Naive thymus-derived CD8-positive, alpha-beta T cell (primary cell): ENCODE data around the gene NID2. TPM values are rescaled to one million over a fixed set of nuclear protein-coding genes. Genes with fewer than 3 reads are reported as not detected.

Experiments
- ATAC-seq, 2 donors: fragments of 150-1000 bp; cut with Tn5 transposase in 1 of 2; sonication (Bioruptor Pico), chemical (Tn5 transposase) in 1 of 2; 1 replicate in 1 of 2; 2 replicates in 1 of 2; pipeline ENCODE4 v1.10.0; 2021; ENCODE audit warnings: mild to moderate bottlenecking in 2 of 2, moderate library complexity in 2 of 2
- POLR2A ChIA-PET: fragments of 350-600 bp; sonication (Branson Sonifier 250); formaldehyde crosslinking; loops from one replicate; lab custom pipeline; 2021; ENCODE audit warnings: antibody characterized with exemption; lab: Charles Lee
- DNase-seq, 10 donors: peaks; one replicate each; pipeline versions ENCODE4 v3.0.0 to v3.0.0-alpha.2; 2020 to 2022
- H3K27ac Mint-ChIP-seq, 10 donors: one replicate each; pipeline ENCODE4 v1.8.0; 2020 to 2022; ENCODE audit warnings: mild to moderate bottlenecking in 10 of 10, mixed read lengths in 10 of 10, moderate library complexity in 4 of 10, inconsistent platforms in 1 of 10
- H3K27me3 Mint-ChIP-seq, 5 donors: one replicate each; pipeline ENCODE4 v1.8.0; 2021 to 2022; ENCODE audit warnings: mixed read lengths in 5 of 5
- H3K36me3 Mint-ChIP-seq, 3 donors: one replicate each; pipeline ENCODE4 v1.8.0; 2020 to 2022; ENCODE audit warnings: mixed read lengths in 3 of 3, mild to moderate bottlenecking in 2 of 3, inconsistent platforms in 1 of 3
- H3K4me1 Mint-ChIP-seq, 4 donors: one replicate each; pipeline ENCODE4 v1.8.0; 2021 to 2022; ENCODE audit warnings: mixed read lengths in 4 of 4
- H3K4me3 Mint-ChIP-seq, 10 donors: one replicate each; pipeline ENCODE4 v1.8.0; 2020 to 2022; ENCODE audit warnings: mild to moderate bottlenecking in 10 of 10, mixed read lengths in 10 of 10, moderate library complexity in 6 of 10, inconsistent platforms in 1 of 10
- H3K9me3 Mint-ChIP-seq, 9 donors: one replicate each; pipeline ENCODE4 v1.8.0; 2020 to 2022; ENCODE audit warnings: mixed read lengths in 9 of 9, mild to moderate bottlenecking in 3 of 9, inconsistent platforms in 1 of 9, moderate library complexity in 1 of 9
- polyA plus RNA-seq, 3 donors: library from polyadenylated mRNA; unstranded; fragments of 300-500 nt; fragmentation: Illumina TruSeq; gene quantifications; one replicate each; pipeline ENCODE4 v1.2.3, GENCODE V29; 2021
- total RNA-seq, 8 experiments: library from RNA in 2 of 8; stranded (reverse) in 2 of 8; gene quantifications; one replicate each; pipeline ENCODE4 v1.2.3 and lab custom pipeline; 2021 to 2026

Gene NID2
- total and polyA plus RNA-seq, 5 experiments from 2014 or later: 0.22 to 0.98 (median 0.62) TPM; not detected in 2

DNA sequence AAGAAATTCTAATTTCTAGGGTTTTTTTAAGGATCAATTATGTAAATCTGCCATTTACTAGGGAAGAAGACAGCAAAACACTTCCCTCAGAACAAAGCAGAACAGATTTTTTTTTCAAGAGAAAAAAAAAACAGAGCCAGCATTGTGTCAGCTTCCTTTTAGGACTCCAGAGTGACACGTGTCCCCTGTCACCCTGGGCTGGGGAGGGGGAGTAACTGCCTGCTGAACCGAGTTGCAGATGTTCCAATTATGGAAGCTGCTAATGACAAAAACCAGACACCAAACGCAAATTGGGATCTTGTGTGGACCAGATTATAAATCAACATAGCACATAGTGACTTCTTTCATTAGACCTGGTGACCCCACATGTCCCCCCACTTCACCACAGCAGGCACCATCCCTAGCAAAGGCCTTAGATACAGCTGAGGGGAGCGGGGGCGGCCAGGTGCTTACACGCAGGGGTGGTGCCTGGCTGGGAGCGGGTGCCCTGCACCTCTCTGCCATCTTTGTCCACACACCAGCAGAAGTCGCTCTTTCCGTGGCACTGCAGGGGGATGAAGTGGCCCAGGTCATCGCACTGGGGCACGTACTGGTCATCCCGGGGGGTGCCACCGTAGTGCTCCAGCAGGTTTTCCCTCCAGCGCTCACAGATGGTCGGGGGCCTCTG lies 54.1 kb downstream of the NID2 start:
- peak overlapping the region in 1 of 10 donors; percentile 52 for H3K27ac Mint-ChIP-seq
- POLR2A ChIA-PET: no interaction called here

GRCh38 chr14:52013984-52014600 lies 54.8 kb downstream of the NID2 start:
- POLR2A ChIA-PET: no interaction called here
- DNase-seq (no peak), ATAC-seq (peak; percentile 20 to 29)
- no peak overlapping the region for H3K4me3 Mint-ChIP-seq
- H3K36me3 Mint-ChIP-seq: peaks cover 0 to 28% (median 6%) of the 10 kb centered on the region in 3 donors
- H3K4me1 Mint-ChIP-seq: peaks cover 3 to 8% (median 7%) of the 10 kb centered on the region in 4 donors
- H3K27me3 Mint-ChIP-seq: peaks cover 4 to 15% (median 9%) of the 10 kb centered on the region in 5 donors
- no peaks in the 10 kb centered on the region for H3K9me3 Mint-ChIP-seq
- peak overlapping the region in 2 of 10 donors; percentile 39 to 42 for H3K27ac Mint-ChIP-seq

More for the DNA sequence above, 54.1 kb downstream of the NID2 start:
- Mint-ChIP-seq H3K9me3 (no peaks in the 10 kb centered on the region), H3K4me1 (peaks cover 3 to 9% (median 8%) of the 10 kb centered on the region in 4 donors), H3K36me3 (peaks cover 0 to 22% (median 2%) of the 10 kb centered on the region in 3 donors), H3K4me3 (no peak overlapping the region), H3K27me3 (peaks cover 4 to 15% (median 9%) of the 10 kb centered on the region in 5 donors)
- no peak for ATAC-seq
- no peak for DNase-seq

GRCh38 chr14:52012635-52013034 lies 56.2 kb downstream of the NID2 start:
- H3K36me3 Mint-ChIP-seq: peaks cover 7 to 41% (median 14%) of the 10 kb centered on the region in 3 donors
- POLR2A ChIA-PET: interaction anchor here (0.9 kb wide), 1 partner anchor 9 kb away, joined by 3 read pairs; no protein-coding TSS in a partner anchor
- no peak overlapping the region for H3K27ac Mint-ChIP-seq
- ATAC-seq: no peak
- no peak overlapping the region for H3K4me3 Mint-ChIP-seq
- peaks cover 3 to 15% (median 5%) of the 10 kb centered on the region in 5 donors for H3K27me3 Mint-ChIP-seq
- no peak for DNase-seq
- peaks cover 3 to 9% (median 5%) of the 10 kb centered on the region in 4 donors for H3K4me1 Mint-ChIP-seq
- H3K9me3 Mint-ChIP-seq: no peaks in the 10 kb centered on the region

GRCh38 chr14:52011523-52011922 lies 57.3 kb downstream of the NID2 start:
- Mint-ChIP-seq H3K27ac (peak overlapping the region in 2 of 10 donors; percentile 33 to 57), H3K4me1 (peaks cover 3 to 8% (median 5%) of the 10 kb centered on the region in 4 donors), H3K36me3 (peaks cover 10 to 48% (median 16%) of the 10 kb centered on the region in 3 donors), H3K27me3 (peaks cover 0 to 5% (median 2%) of the 10 kb centered on the region in 5 donors), H3K9me3 (no peaks in the 10 kb centered on the region), H3K4me3 (no peak overlapping the region)
- DNase-seq (no peak), ATAC-seq (no peak)
- POLR2A ChIA-PET: no interaction called here

GRCh38 chr14:52010173-52010693 lies 58.6 kb downstream of the NID2 start:
- H3K4me1 Mint-ChIP-seq: peaks cover 3 to 8% (median 7%) of the 10 kb centered on the region in 4 donors
- no peak for DNase-seq
- no peak overlapping the region for H3K4me3 Mint-ChIP-seq
- peak overlapping the region in 2 of 10 donors; percentile 18 to 77 for H3K27ac Mint-ChIP-seq
- no peaks in the 10 kb centered on the region for H3K9me3 Mint-ChIP-seq
- POLR2A ChIA-PET: no interaction called here
- H3K27me3 Mint-ChIP-seq: no peaks in the 10 kb centered on the region
- peaks cover 10 to 61% (median 24%) of the 10 kb centered on the region in 3 donors for H3K36me3 Mint-ChIP-seq
- ATAC-seq: no peak

GRCh38 chr14:52008136-52008535 lies 60.7 kb downstream of the NID2 start:
- Mint-ChIP-seq H3K27me3 (no peaks in the 10 kb centered on the region), H3K36me3 (peaks cover 14 to 81% (median 30%) of the 10 kb centered on the region in 3 donors), H3K27ac (peak overlapping the region in 2 of 10 donors; percentile 48 to 49), H3K4me1 (peaks cover 0 to 5% (median 2%) of the 10 kb centered on the region in 4 donors), H3K4me3 (no peak overlapping the region), H3K9me3 (no peaks in the 10 kb centered on the region)
- ATAC-seq: no peak
- no peak for DNase-seq
- POLR2A ChIA-PET: no interaction called here

DNA sequence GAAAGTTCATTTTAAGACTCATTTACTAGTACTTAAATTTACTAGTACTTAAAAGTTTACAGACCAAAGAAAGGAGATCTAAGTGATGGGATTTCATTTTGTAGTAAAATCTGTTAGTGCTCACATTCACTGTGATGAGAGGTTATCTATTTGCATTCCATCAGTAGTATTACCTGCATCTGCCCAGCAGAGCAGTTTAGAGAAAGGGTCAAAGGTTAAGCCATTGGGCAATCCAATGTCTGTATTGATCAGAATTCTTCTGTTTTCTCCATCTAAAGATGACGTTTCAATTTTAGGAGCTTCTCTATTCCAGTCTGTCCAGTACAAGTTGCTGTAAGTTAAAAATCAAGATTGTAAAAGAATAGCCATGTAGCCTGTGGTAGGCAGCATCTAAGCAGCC lies 61.2 kb downstream of the NID2 start:
- no peak for DNase-seq
- POLR2A ChIA-PET: no interaction called here
- H3K4me1 Mint-ChIP-seq: peaks cover 0 to 5% (median 2%) of the 10 kb centered on the region in 4 donors
- peaks cover 14 to 86% (median 30%) of the 10 kb centered on the region in 3 donors for H3K36me3 Mint-ChIP-seq
- no peaks in the 10 kb centered on the region for H3K9me3 Mint-ChIP-seq
- no peaks in the 10 kb centered on the region for H3K27me3 Mint-ChIP-seq
- no peak for ATAC-seq
- peak overlapping the region in 4 of 10 donors; percentile 21 to 33 (median 22) for H3K27ac Mint-ChIP-seq
- no peak overlapping the region for H3K4me3 Mint-ChIP-seq

DNA sequence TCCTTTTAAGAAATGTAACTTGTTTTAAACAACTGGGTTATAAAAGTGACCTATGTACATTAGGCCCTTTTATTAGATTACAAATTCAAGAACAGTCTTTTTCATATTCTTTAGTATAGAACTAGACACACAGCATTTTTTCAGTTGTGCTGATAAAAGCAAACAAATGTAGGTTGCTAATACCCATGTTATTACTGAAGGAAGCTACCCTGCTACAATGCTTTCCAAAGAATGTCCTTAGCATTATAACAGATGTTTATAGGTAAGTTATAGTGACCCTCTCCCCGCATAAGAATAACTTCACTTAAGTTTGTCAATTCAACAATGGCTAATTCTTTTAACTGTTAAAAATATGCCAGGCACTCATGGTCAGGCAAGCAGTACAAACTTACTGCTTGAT lies 61.6 kb downstream of the NID2 start:
- POLR2A ChIA-PET: no interaction called here
- Mint-ChIP-seq H3K36me3 (peaks cover 14 to 90% (median 34%) of the 10 kb centered on the region in 3 donors), H3K27ac (peak overlapping the region in 2 of 10 donors; percentile 22 to 33), H3K4me3 (no peak overlapping the region), H3K27me3 (no peaks in the 10 kb centered on the region), H3K9me3 (no peaks in the 10 kb centered on the region), H3K4me1 (peaks cover 0 to 6% (median 2%) of the 10 kb centered on the region in 4 donors)
- ATAC-seq (no peak), DNase-seq (no peak)

DNA sequence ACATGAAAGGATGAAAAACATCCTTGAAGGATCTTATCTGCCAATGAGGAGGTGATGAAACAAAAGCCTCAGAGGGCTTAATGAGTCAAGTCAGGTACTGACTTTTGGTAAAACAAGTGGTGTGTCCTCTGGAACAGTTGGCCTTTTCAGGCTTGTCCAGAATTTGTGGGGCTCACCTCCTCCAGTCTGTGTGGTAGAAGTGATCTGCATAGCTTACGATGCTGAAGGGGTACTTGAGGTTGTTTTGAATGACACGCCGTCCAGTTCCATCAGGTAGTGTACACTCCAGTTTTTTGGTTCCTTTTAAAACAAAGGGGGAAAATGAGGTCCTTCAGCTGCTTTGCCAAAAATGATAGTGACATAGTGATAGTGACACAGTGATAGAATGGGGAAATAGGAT lies 62.5 kb downstream of the NID2 start:
- Mint-ChIP-seq H3K27ac (peak overlapping the region in 8 of 10 donors; percentile 15 to 60 (median 40)), H3K27me3 (no peaks in the 10 kb centered on the region), H3K4me3 (no peak overlapping the region), H3K36me3 (peaks cover 14 to 93% (median 37%) of the 10 kb centered on the region in 3 donors), H3K4me1 (peaks cover 0 to 6% (median 2%) of the 10 kb centered on the region in 4 donors), H3K9me3 (no peaks in the 10 kb centered on the region)
- ATAC-seq (no peak), DNase-seq (no peak)
- POLR2A ChIA-PET: no interaction called here

DNA sequence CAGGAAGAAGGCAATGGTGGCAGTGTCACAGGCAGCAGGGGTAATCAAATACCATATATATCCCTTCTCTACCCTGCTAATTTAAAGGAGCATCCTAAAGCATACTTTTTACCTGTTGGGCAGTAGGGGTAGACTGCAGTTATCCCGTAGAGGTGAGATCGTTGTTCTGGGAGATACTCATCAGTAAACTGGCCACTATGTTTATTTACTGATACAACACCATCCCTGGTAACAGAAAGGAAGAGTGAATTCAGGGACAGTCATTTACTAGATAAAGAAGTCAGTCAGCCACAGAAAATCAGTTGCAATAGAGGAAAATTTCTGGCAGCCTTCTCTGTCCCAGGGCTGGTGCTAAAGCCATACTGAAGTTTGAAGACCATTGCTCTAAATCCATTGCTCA lies 63.2 kb downstream of the NID2 start:
- no peak for ATAC-seq
- H3K9me3 Mint-ChIP-seq: no peaks in the 10 kb centered on the region
- no peaks in the 10 kb centered on the region for H3K27me3 Mint-ChIP-seq
- DNase-seq: no peak
- peak overlapping the region in 4 of 10 donors; percentile 11 to 63 (median 36) for H3K27ac Mint-ChIP-seq
- peaks cover 14 to 92% (median 37%) of the 10 kb centered on the region in 3 donors for H3K36me3 Mint-ChIP-seq
- H3K4me3 Mint-ChIP-seq: no peak overlapping the region
- H3K4me1 Mint-ChIP-seq: peaks cover 0 to 6% (median 2%) of the 10 kb centered on the region in 4 donors
- POLR2A ChIA-PET: no interaction called here

DNA sequence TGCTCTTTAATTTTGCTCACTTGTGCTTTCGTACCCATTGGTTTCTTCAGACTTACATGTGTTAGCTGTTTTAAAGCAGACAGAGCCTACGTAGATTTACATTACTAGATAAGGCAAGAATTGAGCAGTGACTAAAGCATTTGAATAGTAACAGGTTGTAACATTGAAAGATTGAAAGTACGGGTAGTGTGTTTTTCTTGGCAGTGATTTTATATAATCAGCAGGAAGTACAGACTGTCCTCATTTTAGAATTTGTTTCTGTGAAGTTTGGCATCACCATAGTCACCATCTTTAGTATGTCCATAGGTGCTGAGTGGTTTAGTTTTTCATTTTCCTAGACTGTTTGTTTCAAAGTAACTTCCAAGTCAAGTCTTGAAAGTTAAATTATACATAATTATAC lies 65.5 kb downstream of the NID2 start:
- ATAC-seq: no peak
- peaks cover 0 to 6% (median 2%) of the 10 kb centered on the region in 4 donors for H3K4me1 Mint-ChIP-seq
- H3K4me3 Mint-ChIP-seq: no peak overlapping the region
- POLR2A ChIA-PET: interaction anchor here (1.3 kb wide), 1 partner anchor 10 kb away, joined by 3 read pairs; no protein-coding TSS in a partner anchor
- no peaks in the 10 kb centered on the region for H3K27me3 Mint-ChIP-seq
- H3K27ac Mint-ChIP-seq: no peak overlapping the region
- H3K36me3 Mint-ChIP-seq: peaks cover 13 to 93% (median 31%) of the 10 kb centered on the region in 3 donors
- no peak for DNase-seq
- no peaks in the 10 kb centered on the region for H3K9me3 Mint-ChIP-seq

DNA sequence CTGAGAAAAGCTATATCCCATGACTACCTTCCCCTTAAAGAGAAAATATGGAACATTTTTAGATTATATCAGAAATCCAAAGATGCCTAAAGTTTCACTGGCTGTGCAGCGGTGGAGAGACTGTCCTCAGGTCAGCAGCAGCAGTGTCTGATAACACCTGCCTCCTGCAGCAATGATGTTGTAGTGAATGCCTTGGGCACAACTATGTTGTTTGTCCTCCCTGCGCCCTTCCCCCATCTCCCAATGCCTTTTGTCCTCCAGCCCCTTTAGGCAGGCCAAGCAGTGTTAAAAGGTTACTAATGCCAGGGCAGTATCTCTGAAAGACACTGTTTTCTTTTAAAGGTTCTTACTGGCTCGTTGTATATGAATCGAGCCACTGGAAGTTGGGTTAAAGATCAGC lies 66.3 kb downstream of the NID2 start:
- Mint-ChIP-seq H3K4me3 (no peak overlapping the region), H3K27ac (peak overlapping the region in 2 of 10 donors; percentile 56 to 81), H3K4me1 (peaks cover 0 to 6% (median 1%) of the 10 kb centered on the region in 4 donors), H3K36me3 (peaks cover 7 to 89% (median 26%) of the 10 kb centered on the region in 3 donors), H3K9me3 (no peaks in the 10 kb centered on the region), H3K27me3 (no peaks in the 10 kb centered on the region)
- POLR2A ChIA-PET: no interaction called here
- DNase-seq (no peak), ATAC-seq (no peak)
